Stimulated activated CD4-positive, alpha-beta T cell treated with anti-CD3 and anti-CD28 coated beads, Interleukin-1b, Interleukin-23, amount 100 ng/mL, for 48 hours (primary cell): ENCODE data around the gene LRPPRC.
"Not testable (repeated sequence)": the region's sequence is repeated elsewhere in the genome, so short reads cannot be mapped to it uniquely, and the experiment has no call there.

Experiments used
- DNase-seq: peaks from one replicate; pipeline ENCODE4 v3.0.0-alpha.2; 2020

Gene LRPPRC

DNA sequence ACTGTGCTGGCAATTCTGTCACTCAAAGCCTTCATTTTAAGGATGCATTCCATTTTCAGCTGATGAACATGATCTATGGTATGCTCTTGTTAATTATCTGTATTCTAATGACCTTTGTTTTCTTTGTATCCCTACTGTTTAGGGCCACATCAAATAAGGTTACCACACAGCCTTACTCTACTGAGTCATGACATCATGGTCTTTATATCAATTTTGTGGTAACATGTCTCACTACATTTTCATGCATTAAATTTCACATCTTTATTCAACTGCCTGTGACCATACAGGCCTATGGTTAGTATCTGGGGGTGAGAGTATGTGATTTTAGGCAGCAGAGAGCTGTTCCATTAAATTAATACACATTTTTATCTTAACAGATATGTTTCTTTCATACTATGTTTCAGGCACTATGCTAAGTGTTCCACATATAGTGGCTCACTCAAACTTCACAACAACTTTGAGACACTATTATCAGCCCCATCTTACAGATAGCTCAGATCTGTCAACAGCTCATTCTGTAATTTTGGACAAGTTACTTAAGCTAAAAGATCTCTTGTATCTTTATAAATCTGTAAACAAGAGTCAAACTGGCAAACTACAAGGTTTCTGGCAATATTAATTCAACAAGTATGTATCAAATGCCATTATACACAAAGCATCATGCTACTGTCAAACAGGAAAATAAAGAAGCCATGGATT lies 18.0 kb downstream of the LRPPRC start:
- no peak for DNase-seq

DNA sequence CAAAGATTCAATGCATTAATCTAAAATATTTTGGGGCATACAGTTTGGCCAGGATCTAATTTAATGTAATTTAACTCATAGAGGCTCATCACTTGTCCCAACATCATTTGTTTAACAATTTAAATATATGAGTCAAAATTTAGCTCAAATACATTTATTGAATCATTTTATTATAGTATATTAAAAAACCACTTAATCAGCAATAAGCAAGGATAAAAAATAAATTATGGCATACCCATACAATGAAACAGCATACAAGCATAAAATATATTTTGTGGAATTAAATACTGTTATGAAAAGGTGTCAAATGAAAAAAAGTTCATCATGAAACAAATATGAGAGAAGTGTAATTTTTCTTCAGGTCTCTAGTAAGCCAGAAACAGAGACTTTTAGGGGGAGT lies 34.9 kb downstream of the LRPPRC start:
- no peak for DNase-seq

DNA sequence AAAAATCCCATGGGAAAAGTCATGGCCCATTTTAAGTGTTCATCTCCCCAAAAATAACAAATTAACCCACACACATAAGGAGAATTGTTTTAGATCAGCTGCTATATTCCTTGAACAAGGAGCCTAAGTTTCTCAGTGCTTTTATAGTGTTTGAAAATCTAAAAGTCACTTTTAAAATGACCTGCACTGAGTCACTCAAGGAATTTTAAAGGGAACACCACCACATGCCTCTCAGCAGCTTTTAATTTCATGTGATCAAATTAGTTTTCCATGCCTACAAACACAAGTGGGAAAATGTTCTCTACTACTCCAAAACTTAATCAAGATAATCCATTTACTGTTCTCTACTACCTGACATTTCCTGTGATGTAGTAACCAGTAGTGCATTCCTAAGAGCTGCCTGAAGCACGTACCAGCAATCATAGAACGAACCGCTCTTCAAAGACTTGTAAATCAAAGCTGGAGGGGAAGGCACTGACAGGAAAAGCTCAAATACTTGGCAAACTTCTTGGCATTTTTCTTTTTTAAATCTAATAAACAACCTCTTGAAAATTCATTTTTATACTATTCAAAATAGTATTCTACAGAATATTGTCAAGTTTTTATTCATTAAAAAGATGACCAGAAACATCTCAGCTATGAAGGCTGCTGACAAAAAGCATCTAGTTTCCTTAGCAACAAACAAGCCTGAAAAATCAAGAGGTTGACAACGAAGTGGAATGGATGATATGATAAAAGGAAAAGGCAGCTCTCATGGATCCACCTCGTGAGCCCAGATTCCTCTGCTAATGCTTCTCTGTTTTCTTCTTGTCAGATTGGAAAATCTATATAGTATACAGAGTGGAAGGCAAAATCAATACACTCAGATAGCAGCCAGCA lies 37.2 kb downstream of the LRPPRC start:
- DNase-seq = no peak

DNA sequence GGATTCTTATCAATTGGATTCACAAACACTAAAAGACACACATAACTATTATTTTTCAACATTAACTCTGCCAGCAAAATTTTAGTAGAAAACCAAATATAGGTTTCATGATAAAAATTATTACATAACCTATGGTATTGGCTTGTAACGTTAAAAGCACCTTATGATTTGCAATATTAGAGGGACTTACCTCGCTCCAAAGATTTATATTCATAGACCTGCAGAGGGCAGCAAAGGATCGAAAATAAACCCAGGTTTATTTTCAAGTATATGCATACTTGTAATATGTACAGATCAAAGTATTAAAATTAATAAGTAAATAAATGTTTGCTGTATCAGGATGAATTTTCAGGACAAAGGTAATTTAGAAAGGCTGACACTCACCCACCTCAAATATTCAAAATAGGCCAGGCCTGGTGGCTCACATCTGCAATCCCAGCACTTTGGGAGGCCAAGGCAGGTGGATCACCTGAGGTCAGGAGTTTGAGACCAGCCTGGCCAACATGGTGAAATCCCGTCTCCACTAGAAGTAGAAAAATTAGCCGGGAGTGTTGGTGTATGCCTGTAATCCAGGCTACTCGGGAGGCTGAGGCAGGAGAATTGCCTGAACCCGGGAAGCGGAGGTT lies 45.3 kb downstream of the LRPPRC start:
- no peak for DNase-seq

DNA sequence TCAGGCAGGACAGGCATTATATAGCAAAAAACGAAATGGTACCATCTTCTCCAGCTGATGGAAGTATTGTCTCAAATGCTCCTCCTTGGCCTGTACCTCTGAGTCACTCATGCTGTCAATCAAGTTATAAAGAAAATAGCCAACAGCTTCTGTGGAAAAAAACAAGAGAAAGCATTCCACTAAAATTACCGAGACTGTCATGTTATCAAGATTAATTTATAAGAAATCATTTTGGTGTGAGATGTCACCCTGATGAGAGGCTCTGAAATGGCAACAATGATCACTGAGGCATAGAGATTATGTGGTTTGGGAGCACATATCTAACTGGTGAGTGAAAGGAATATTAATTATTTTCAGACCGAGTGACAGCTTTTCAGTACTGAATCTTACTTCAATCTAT lies 47.4 kb downstream of the LRPPRC start:
- no peak for DNase-seq

DNA sequence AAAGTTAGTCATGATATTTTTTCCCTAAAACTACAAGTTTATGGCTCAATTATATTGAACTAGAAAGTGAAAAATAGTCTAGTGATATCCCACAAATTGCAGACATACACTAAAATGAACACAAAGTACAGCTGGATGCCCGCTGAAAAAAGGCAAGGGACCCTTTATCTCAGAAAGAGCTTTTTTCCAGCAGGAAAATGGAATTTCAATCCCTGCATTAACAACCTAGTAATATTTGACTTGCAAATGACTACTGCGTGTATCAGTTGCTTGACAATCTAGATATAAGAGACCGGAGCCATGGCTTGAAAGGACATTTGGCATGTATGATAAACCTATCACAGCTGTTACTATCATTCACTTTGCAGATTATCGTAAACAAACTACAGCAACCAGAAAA lies 49.1 kb downstream of the LRPPRC start:
- no peak for DNase-seq

DNA sequence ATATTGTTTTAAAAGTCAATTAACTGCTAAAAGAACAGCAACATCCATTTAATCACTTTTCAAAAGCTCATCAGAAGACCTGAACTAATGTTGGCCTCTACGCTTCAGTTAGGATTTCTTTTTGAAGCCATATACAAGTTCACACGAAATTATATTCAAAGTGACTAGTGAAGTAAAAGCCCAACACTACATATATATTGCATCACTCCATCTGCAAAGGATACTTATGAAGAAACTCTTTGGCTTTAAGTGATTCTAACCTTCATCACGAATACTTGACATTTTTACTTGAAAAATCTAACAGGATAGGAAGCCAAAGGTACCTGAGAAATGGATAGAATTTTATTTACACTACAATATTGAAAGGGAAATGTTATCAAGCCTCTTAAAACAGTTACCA lies 50.4 kb downstream of the LRPPRC start:
- no peak for DNase-seq

DNA sequence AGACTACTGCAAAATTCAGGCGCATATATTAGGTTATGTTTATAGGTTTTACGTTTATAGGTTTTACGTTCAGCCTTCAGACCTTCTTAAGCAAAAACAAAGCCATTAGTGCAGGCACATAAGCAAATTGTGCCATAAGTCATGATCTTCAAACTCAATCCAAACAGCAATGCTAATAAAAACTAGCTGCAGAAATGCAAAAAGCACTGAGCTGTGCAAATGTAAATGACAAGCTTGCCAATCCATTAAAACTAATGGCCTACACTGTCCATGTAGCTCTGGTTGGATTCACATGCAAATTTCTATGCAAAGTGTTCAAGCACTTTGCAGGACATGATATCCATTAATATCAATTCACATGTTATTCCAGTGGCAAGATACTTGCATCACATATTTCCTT lies 50.9 kb downstream of the LRPPRC start:
- no peak for DNase-seq

DNA sequence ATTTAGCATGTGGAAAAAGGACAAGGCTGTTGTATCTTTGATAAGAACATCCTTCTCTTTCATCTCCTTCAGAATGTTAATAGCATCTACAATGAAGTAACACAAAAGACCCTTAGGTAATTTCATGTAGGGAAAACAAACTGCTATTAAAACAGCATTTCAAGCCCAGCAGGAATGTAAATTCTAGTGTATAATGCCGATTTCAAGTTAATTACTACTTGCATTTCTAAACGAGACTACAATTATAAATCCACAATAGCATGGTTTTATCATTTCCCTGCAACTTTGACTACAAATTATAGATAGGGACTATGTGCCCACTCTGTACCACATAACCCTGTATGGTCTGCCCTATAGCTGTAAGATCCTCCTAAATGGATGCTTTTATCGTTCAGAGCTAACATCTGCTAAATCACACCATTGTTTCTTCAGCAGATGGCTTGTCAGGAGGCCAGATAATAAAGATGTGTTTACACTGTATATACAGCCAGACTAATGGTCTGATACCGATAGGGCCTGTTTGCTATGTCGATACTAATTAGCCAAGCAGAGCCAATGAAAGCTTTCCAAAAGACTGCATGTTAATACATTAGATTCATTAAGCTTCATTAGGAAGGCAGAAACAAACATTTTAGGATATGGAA lies 51.9 kb downstream of the LRPPRC start:
- DNase-seq = no peak

DNA sequence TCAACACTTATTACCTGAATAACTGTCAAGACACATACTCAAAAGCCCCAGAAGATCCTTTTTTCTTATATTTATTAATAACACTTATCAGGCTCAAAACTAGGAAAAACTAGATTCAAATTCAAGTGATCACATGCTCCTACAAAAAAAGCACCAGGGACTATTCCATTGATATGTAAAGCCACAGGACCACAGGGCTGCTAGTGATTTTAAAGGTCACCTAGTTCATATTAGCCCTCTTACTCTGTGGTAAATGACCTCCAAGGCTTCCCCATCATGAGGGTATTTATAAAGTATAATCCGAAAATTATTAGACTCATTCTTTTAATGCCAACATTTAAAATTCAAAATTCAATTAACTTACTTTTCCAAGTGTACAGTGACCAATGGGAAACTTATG lies 52.5 kb downstream of the LRPPRC start:
- no peak for DNase-seq

DNA sequence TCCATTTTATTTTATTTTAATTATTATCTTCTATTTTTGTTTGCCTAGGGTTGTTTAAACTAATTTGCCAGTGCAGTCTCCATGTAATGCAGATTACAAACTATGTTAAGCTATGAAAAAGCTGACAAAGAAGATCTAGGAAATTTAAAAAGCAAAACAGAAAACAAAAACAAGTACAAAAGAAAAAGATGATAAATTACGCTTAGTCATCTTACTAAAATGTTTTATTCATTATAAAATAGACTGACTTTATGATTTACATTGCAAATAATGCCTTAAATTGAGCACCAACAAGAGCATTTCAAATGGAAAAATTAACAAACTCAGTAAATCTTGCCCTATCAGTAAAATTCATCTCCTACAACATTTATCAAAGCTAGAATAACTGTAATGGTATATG lies 52.9 kb downstream of the LRPPRC start:
- DNase-seq = no peak

DNA sequence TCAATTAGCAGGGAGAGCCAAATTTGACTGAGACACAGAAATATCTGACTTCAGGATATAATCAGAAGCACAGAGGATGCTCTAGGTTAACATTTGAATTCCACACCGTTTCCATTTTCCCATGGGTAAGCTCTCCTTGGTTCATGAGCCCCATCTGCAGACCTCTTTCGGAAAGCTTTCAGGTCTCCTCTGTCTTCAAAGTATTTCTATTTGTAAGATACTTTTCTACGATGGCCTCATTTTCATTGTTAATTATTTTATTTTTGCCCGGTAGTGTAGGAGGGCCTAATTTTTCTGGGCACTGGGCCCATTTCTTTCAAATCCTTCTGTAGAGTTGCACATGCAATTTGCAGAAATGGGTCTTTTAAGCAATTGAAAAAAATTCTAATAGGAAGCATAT lies 53.8 kb downstream of the LRPPRC start:
- no peak for DNase-seq

DNA sequence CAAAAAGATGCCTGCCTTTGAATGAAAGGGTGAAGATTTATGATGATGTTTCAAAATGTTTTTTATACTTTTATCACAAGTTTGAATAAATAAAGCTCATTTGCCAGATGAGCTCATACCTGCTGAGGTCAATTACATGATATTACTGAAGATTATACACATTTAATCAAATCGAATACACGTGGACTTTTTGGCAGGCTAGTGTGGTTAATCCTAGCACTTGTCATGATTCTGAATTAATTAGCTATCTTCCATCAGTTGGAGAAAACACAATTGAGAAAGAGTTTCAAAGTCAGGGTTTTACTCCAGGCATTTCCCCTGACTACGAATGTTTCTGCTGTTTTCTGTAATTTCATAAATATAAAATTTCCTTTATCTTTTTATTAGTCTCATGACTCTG lies 54.4 kb downstream of the LRPPRC start:
- no peak for DNase-seq

DNA sequence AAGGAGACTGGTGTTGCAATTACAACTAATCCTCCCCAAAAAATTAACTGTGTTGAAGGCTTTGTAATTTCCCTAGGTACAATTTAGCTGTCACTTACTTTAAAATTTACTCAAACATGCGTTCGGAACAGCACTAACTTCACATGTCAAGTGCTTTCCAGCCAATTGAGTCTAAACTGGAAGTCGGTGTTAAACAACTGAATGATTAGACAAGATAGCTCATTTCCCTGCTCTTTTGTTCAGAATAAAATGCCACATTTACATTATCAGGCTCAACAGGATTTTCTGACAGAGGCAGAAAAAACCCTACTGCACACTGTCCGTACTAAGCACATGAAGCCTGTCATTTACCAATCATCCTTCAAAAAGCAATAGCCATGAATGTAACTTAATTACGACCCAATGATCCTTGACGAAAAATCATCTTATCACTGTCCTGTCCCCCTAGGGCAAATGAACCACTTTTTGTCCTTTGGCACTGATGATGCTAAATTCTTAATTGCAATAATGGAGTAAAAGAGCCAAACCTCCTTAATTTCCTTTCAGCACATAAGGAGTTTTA lies 56.0 kb downstream of the LRPPRC start:
- DNase-seq = no peak

DNA sequence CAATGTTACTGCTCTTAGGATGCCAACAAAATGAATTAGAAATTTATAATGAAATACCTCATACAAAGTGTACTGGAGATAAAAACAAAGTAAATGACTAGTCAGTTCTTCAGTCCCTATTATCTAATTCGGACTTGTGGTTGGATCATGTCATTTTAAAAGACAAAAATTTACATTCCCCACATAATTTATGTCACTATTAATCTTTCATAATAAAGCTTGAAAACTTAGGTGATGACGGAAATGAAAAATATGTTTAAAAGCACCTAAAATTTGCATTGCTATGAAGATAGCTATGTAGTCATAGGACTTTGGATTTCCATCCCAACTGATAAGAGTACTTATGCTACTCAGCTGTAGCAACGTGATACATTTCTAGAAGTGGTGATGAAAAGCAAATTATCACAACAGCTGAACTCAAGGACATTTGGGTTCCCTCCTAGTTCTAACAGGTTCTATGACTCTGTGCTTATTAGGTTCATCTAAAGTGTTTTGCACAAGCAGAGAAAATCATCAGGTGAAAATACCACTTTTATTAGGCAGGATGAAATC lies 58.4 kb downstream of the LRPPRC start:
- no peak for DNase-seq

DNA sequence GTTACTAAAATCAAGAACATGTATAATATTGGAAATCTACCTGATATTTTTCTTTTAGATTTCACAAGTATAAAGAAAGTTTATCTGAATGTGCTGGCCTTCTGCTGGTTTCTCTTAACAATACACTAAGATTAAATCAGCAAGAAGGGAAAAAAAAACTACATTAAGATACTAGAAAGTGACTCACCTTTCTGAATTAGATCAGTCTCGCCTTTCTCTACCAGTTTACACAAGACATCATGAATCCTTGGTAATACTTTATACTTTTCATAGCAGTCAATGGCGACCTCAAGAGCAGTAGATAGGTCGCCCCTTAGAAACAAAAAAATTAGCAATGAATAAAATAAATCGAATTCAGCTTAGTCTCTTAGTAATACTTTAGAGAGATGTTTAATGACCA lies 61.2 kb downstream of the LRPPRC start:
- no peak for DNase-seq

DNA sequence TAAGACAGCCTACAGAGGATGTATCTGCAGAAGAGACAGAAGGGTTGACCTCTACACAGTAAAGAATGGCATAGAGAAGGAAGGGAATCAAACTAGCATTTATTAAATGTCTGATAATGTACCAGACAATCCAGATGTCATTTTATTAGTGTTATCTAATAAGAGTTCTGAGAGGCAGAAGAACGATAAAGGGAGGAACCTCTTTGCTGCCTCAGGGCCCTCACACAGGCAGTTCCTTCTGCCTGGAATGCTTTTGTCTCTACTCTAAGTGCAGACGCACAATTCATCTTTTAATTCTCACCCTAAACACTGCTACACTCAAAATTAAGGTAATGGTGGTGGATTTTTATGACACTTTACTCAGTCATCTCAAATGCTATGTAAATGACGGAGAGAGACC lies 64.5 kb downstream of the LRPPRC start:
- no peak for DNase-seq

DNA sequence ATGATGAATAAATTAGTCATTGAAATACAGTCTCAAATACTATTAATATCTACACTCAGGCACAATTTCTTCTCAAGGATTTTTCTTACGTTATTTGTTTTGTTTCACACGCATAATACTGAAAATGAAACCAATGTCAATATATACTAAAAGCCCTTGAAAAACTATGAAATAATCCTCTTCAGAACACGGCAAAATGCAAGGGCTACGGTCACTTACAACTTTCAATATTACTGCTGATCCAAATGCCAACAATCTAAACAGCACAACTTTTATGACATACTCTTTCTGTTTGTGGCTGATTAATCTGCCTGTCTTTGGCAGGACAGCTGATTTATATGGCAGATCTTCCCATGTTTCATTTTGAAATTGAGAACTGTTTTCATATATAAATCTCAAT lies 68.3 kb downstream of the LRPPRC start:
- DNase-seq = no peak

DNA sequence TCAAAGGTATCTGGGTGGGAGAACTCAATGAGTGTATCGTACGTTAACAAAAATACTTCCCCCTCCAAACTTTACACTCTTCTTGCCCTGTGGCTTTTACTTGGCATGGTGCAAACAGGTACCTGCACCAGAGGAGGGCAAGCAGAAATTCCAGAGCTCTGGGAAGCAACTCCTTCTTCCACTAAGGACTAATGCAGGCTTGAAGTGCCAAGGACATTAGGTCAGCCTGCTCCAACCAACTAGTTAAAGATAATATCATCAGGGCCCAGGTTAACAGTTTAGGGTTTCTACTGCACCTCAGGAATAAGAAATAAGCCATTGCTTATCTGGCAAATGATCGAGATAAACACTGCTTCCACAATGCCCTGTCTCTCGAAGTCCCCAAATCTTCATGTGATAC lies 70.4 kb downstream of the LRPPRC start:
- DNase-seq = no peak

DNA sequence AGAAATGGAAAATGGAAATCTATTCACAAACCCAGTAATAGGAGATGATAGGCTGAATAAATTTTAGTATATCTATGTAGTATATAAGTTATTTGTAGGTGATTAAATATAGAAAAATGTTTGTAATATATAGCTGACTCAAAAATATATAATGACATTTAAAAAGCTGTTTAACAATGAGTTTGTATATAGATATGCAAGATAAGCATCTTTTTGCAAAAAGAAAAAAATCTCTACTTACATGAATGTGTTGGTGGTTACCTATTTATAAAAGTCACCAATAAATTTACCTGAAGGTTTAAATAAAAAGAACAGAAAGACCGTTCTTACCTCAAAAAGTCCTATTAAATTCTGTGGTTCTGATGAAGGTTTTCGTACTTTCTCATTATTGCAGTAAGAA lies 71.3 kb downstream of the LRPPRC start:
- DNase-seq = no peak

DNA sequence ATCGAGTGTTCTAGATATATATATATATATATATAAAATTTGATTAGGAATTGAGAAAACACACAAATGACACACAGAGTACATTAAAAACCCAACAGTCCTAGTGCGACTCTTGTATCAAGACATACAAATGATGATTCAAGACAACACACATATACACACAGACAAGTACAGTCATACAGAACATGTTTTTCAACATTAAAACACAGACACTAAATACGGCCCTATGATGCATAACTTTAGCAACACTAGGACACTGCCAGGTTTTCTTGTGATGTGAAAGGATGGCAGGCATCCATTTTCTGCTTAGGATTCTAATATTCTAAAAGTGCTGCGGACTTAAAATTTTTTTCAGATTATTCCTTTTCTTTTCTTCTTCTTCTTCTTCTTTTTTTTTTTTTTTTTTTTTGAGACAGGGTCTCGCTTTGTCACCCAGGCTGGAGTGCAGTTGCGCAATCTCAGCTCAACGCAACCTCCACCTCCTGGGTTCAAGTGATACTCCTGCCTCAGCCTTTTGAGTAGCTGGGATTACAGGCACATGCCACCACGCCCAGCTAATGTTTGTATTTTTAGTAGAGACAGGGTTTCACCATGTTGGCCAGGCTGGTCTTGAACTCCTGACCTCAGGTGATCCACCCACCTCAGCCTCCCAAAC lies 84.5 kb downstream of the LRPPRC start:
- not testable (repeated sequence) for DNase-seq

DNA sequence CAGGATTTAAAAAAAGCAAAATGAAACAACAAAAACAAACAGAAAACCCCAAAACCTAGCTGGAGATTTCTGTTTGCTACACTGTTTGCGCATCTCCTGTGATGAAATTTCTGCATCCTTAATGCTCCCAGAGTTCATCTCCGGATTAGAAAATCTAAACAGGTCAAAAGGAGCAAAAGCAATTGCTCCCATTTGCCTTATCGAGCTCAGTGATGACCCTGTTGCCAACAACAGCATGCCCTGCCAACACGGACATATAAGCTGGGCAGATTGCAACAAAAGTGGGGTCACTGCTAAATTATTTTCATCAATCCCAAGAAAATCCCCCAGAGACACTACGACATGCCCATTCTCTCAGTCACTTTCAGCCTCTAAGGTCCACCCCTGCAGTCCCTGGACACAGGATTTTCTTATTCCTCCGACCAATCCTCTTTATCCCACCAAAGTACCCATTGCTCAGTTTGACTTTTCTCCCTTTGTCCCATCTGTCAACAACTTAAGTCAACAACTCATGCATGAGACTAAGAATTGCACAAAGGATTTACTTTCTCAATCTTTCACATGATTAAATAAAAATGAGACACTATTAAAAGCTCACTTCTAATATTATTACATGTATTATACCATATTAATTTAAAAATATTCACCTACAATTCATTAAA lies 89.2 kb downstream of the LRPPRC start:
- no peak for DNase-seq
